ENCODE data around the gene UQCR10. TPM values are rescaled to one million over a fixed set of nuclear protein-coding genes. Genes with fewer than 3 reads are reported as not detected.

UQCR10 gene
- total and polyA plus RNA-seq, 4 donors, result 67.5 to 290 (median 133) TPM

- ATAC-seq (ENCODE audit: insufficient read depth, low FRiP score) (no peak), DNase-seq (no peak)
- Histone ChIP-seq H3K9ac (ENCODE audit: insufficient read depth in 1 of 2, low read length in 2 of 2) (no peak overlapping the region), H3K27ac (ENCODE audit: low read depth in 1 of 2, low read length in 1 of 2) (no peak overlapping the region), H3K4me3 (no peak overlapping the region), H3K9me3 (ENCODE audit: control insufficient read depth in 4 of 4, insufficient read depth in 3 of 4, low read length in 3 of 4) (no peaks in the 10 kb centered on the region), H3K4me1 (ENCODE audit: control insufficient read depth in 5 of 5, insufficient read depth in 5 of 5, low read length in 5 of 5) (no peaks in the 10 kb centered on the region), H3K27me3 (ENCODE audit: control insufficient read depth in 3 of 3, insufficient read depth in 3 of 3, low read length in 2 of 3) (no peaks in the 10 kb centered on the region), H3K36me3 (ENCODE audit: control insufficient read depth in 4 of 4, insufficient read depth in 4 of 4, low read length in 4 of 4) (peaks cover 0 to 31% (median 3%) of the 10 kb centered on the region in 4 donors)
- no peak for TF ChIP-seq CTCF (IDR thresholded peaks at IDR 0.05; ENCODE audit: control extremely low read depth, extremely low read depth)
- WGBS, 2 donors, result 88 to 90% methylated on average over 18 of the region's 18 CpGs
These were observed 35.9 kb upstream of the UQCR10 start for GRCh38 chr22:29731058-29731850.

GRCh38 chr22:29732883-29733282 lies 34.3 kb upstream of the UQCR10 start:
- Histone ChIP-seq H3K36me3 (ENCODE audit: control insufficient read depth in 4 of 4, insufficient read depth in 4 of 4, low read length in 4 of 4) (peaks cover 0 to 31% (median 3%) of the 10 kb centered on the region in 4 donors), H3K27me3 (ENCODE audit: control insufficient read depth in 3 of 3, insufficient read depth in 3 of 3, low read length in 2 of 3) (no peaks in the 10 kb centered on the region), H3K4me1 (ENCODE audit: control insufficient read depth in 5 of 5, insufficient read depth in 5 of 5, low read length in 5 of 5) (peaks cover 0 to 4% (median 0%) of the 10 kb centered on the region in 5 donors), H3K9me3 (ENCODE audit: control insufficient read depth in 4 of 4, insufficient read depth in 3 of 4, low read length in 3 of 4) (no peaks in the 10 kb centered on the region), H3K4me3 (no peak overlapping the region), H3K27ac (ENCODE audit: low read depth in 1 of 2, low read length in 1 of 2) (no peak overlapping the region), H3K9ac (ENCODE audit: insufficient read depth in 1 of 2, low read length in 2 of 2) (no peak overlapping the region)
- ATAC-seq (ENCODE audit: insufficient read depth, low FRiP score) (no peak), DNase-seq (no peak)
- WGBS, 2 donors, result 90 to 91% methylated on average over 6 of the region's 6 CpGs
- TF ChIP-seq CTCF (IDR thresholded peaks at IDR 0.05; ENCODE audit: control extremely low read depth, extremely low read depth), result no peak

- H3K4me1 ChIP-seq (ENCODE audit: control insufficient read depth in 5 of 5, insufficient read depth in 5 of 5, low read length in 5 of 5), result peaks cover 0 to 11% (median 0%) of the 10 kb centered on the region in 5 donors
- no peak overlapping the region for H3K27ac ChIP-seq (ENCODE audit: low read depth in 1 of 2, low read length in 1 of 2)
- ATAC-seq (ENCODE audit: insufficient read depth, low FRiP score) (no peak), DNase-seq (no peak)
- TF ChIP-seq CTCF (IDR thresholded peaks at IDR 0.05; ENCODE audit: control extremely low read depth, extremely low read depth), result no peak
- no peaks in the 10 kb centered on the region for H3K9me3 ChIP-seq (ENCODE audit: control insufficient read depth in 4 of 4, insufficient read depth in 3 of 4, low read length in 3 of 4)
- no peak overlapping the region for H3K9ac ChIP-seq (ENCODE audit: insufficient read depth in 1 of 2, low read length in 2 of 2)
- no peak overlapping the region for H3K4me3 ChIP-seq
- WGBS, 2 donors, result 48 to 70% methylated on average over 19 of the region's 19 CpGs
- no peaks in the 10 kb centered on the region for H3K27me3 ChIP-seq (ENCODE audit: control insufficient read depth in 3 of 3, insufficient read depth in 3 of 3, low read length in 2 of 3)
- peaks cover 0 to 36% (median 3%) of the 10 kb centered on the region in 4 donors for H3K36me3 ChIP-seq (ENCODE audit: control insufficient read depth in 4 of 4, insufficient read depth in 4 of 4, low read length in 4 of 4)
These were observed 33.6 kb upstream of the UQCR10 start for GRCh38 chr22:29733362-29734201.
